Endothelial cell of umbilical vein (primary cell): Measurements from ENCODE around the gene COPS9. TPM values are rescaled to one million over a fixed set of nuclear protein-coding genes. Genes with fewer than 3 reads are reported as not detected.

Experiments
- Bru-seq: library from RNA; stranded (reverse); fragments of 400-500 nt; gene quantifications from one replicate; lab custom pipeline; 2021; lab: Mats Ljungman, UMichigan
- BruChase-seq, 2 experiments: library from RNA; stranded (reverse); fragments of 400-500 nt; gene quantifications; one replicate each; lab custom pipeline; 2021; lab: Mats Ljungman, UMichigan
- BruUV-seq: library from RNA; stranded (reverse); fragments of 400-500 nt; replicated peaks from 2 replicates; lab custom pipeline; 2021; lab: Mats Ljungman, UMichigan
- CTCF ChIA-PET: fragments of 300-600, 350-600 bp; sonication (Branson Sonifier 250); formaldehyde crosslinking; loops from one replicate; lab custom pipeline; 2021; ENCODE audit warnings: antibody characterized with exemption, inconsistent platforms; lab: Charles Lee
- POLR2A ChIA-PET: fragments of 300-600, 350-600 bp; sonication (Branson Sonifier 250); formaldehyde crosslinking; loops from one replicate; lab custom pipeline; 2021; ENCODE audit warnings: antibody characterized with exemption, inconsistent platforms; lab: Charles Lee
- DNase-seq: peaks from one replicate; pipeline ENCODE4 v3.0.0-alpha.2; 2011; ENCODE audit warnings: low read depth, low spot score
- FAIRE-seq: peaks from 2 replicates; lab custom pipeline; 2011; peaks lifted over from hg19 to GRCh38; lab: Jason Lieb, UNC
- H2AFZ ChIP-seq: 2 replicates; pipeline ENCODE4 v1.6.0; 2012; ENCODE audit warnings: low read depth, low read length, control low read depth, inconsistent platforms
- H3K27ac ChIP-seq: 2 replicates; pipeline ENCODE4 v1.5.1; 2011; ENCODE audit warnings: low read depth, mild to moderate bottlenecking, control low read depth, low read length, moderate library complexity; ENCODE audit not compliant: insufficient read depth
- H3K27me3 ChIP-seq, 2 experiments: 2 replicates each; pipeline versions ENCODE4 v1.6.0 to v1.6.1; 2011; ENCODE audit warnings: low read length in 2 of 2, mixed read lengths in 1 of 2; ENCODE audit not compliant: control insufficient read depth in 2 of 2, insufficient read depth in 2 of 2
- H3K36me3 ChIP-seq, 2 experiments: 2 replicates in 1 of 2; 3 replicates in 1 of 2; pipeline ENCODE4 v1.5.1; 2011; ENCODE audit warnings: low read length in 2 of 2, mild to moderate bottlenecking in 1 of 2, moderate library complexity in 1 of 2; ENCODE audit not compliant: control insufficient read depth in 2 of 2, insufficient read depth in 2 of 2; ENCODE audit errors: extremely low read depth in 1 of 2
- H3K4me1 ChIP-seq: 3 replicates; pipeline ENCODE4 v1.5.1; 2011; ENCODE audit warnings: mild to moderate bottlenecking, low read length; ENCODE audit not compliant: control insufficient read depth, insufficient read depth; ENCODE audit errors: extremely low read depth
- H3K4me2 ChIP-seq: 2 replicates; pipeline ENCODE4 v1.6.1; 2011; ENCODE audit warnings: low read length, control low read depth, mixed read lengths; ENCODE audit not compliant: insufficient read depth
- H3K4me3 ChIP-seq, 3 experiments: fragments of 200-600 bp in 1 of 3; sonication (generic), shearing (Covaris generic) in 1 of 3; replicated peaks in 1 of 3; 2 replicates each; pipeline ENCODE4 v1.5.1; 2011 to 2016; ENCODE audit warnings: control low read depth in 3 of 3, low read length in 3 of 3, mild to moderate bottlenecking in 2 of 3, inconsistent platforms in 1 of 3, low read depth in 1 of 3, moderate library complexity in 1 of 3; ENCODE audit not compliant: insufficient read depth in 1 of 3
- H3K79me2 ChIP-seq: 2 replicates; pipeline ENCODE4 v1.6.0; 2012; ENCODE audit warnings: low read length, inconsistent platforms; ENCODE audit not compliant: control insufficient read depth, insufficient read depth
- H3K9ac ChIP-seq: replicated peaks from 2 replicates; pipeline ENCODE3; 2011; ENCODE audit warnings: low read length, control low read depth; ENCODE audit not compliant: insufficient read depth; ENCODE audit errors: extremely low read depth
- H3K9me1 ChIP-seq: replicated peaks from 3 replicates; pipeline ENCODE4 v1.6.0; 2011; ENCODE audit warnings: mild to moderate bottlenecking, low read length; ENCODE audit not compliant: control insufficient read depth, insufficient read depth; ENCODE audit errors: extremely low read depth
- H3K9me3 ChIP-seq: replicated peaks from 2 replicates; pipeline ENCODE4 v1.5.1; 2012; ENCODE audit warnings: low read length, inconsistent platforms; ENCODE audit not compliant: control insufficient read depth, insufficient read depth
- H4K20me1 ChIP-seq: replicated peaks from 2 replicates; pipeline ENCODE3; 2011; ENCODE audit warnings: mild to moderate bottlenecking, low read length; ENCODE audit not compliant: control insufficient read depth, insufficient read depth; ENCODE audit errors: extremely low read depth
- CTCF ChIP-seq, 2 donors: IDR thresholded peaks; 1 replicate in 1 of 2; 2 replicates in 1 of 2; pipeline ENCODE4 v1.5.1; 2011; ENCODE audit warnings: low read length in 2 of 2, mild to moderate bottlenecking in 2 of 2, moderate library complexity in 2 of 2, control low read depth in 1 of 2, inconsistent platforms in 1 of 2, low read depth in 1 of 2; ENCODE audit not compliant: insufficient read depth in 1 of 2; ENCODE audit errors: extremely low read depth in 1 of 2
- EZH2 ChIP-seq: IDR thresholded peaks from 2 replicates; pipeline ENCODE4 v1.6.1; 2012; ENCODE audit warnings: borderline replicate concordance, low read depth, mild to moderate bottlenecking, moderate library complexity, low read length, inconsistent platforms; ENCODE audit not compliant: severe bottlenecking
- GATA2 ChIP-seq: IDR thresholded peaks from 2 replicates; pipeline ENCODE4 v1.7.0; 2011; ENCODE audit warnings: low read depth, mild to moderate bottlenecking, moderate library complexity, mixed read lengths, low read length; ENCODE audit not compliant: insufficient read length, insufficient read depth
- JUN ChIP-seq: IDR thresholded peaks from 2 replicates; pipeline ENCODE4 v1.6.1; 2011; ENCODE audit warnings: borderline replicate concordance, low read depth; ENCODE audit not compliant: insufficient read length, insufficient read depth
- MAX ChIP-seq: IDR thresholded peaks from 2 replicates; pipeline ENCODE4 v1.6.1; 2011; ENCODE audit not compliant: insufficient read depth, insufficient read length
- MYC ChIP-seq: IDR thresholded peaks from one replicate; pipeline ENCODE4 v1.6.1; 2011; ENCODE audit warnings: mild to moderate bottlenecking, low read depth, low read length
- POLR2A ChIP-seq: IDR thresholded peaks from 2 replicates; pipeline ENCODE4 v1.6.1; 2012; ENCODE audit warnings: low read depth, mild to moderate bottlenecking, control low read depth, low read length
- POLR2AphosphoS5 ChIP-seq: IDR thresholded peaks from 2 replicates; pipeline ENCODE4 v1.6.1; 2012; ENCODE audit warnings: low read depth, mild to moderate bottlenecking, control low read depth, low read length, moderate library complexity; ENCODE audit not compliant: insufficient read depth
- dilution Hi-C: fragments of 300-500 bp; cut with MboI; formaldehyde crosslinking; loops from one replicate; pipeline ENCODE4 v1.15.0; 2019; ENCODE audit warnings: low sequenced_read_pairs; ENCODE audit not compliant: extremely low pct_ligation_motif_present
- intact Hi-C: fragments of 100-400 bp; cut with micrococcal nuclease; formaldehyde crosslinking; loops from one replicate; pipeline ENCODE4 v1.10.0; 2022
- long read RNA-seq: library from polyadenylated mRNA; stranded (forward); transcript quantifications from one replicate; pipeline ENCODE4 v2.0.0, GENCODE V29; 2021
- polyA minus RNA-seq, 3 experiments: library from RNA; depleted of rRNA, polyadenylated mRNA; stranded (reverse); fragments of >200 nt; gene quantifications; 1 replicate in 1 of 3; 2 replicates in 2 of 3; pipeline ENCODE4 v1.2.3, GENCODE V29; 2011
- polyA plus RNA-seq, 4 experiments: library from polyadenylated mRNA; depleted of rRNA in 3 of 4; stranded (reverse) in 3 of 4; unstranded in 1 of 4; fragments of >200 nt; gene quantifications; 2 replicates each; pipeline versions ENCODE4 v1.2.1 to v1.2.3, GENCODE V29; 2011 to 2012; ENCODE audit warnings: missing spikeins in 1 of 4
- total RNA-seq: library from RNA; stranded (reverse); gene quantifications from 2 replicates; pipeline ENCODE4 v1.2.3, GENCODE V29; 2021

COPS9 gene
- total RNA-seq = 189 and 196 TPM in 2 replicates
- 361 and 398 TPM in 2 replicates for polyA plus RNA-seq
- 446 and 462 TPM in 2 replicates for polyA plus RNA-seq (2011; cell fraction: cytosol; rRNA removed)
- polyA plus RNA-seq (2011; cell fraction: nucleus; rRNA removed) = 102 and 132 TPM in 2 replicates
- polyA plus RNA-seq (2012) = 407 and 409 TPM in 2 replicates
- 35.3 and 41.9 TPM in 2 replicates for polyA minus RNA-seq
- 25.2 TPM for polyA minus RNA-seq (2011; cell fraction: cytosol; rRNA and poly(A)+ RNA removed)
- 8.5 and 13.5 TPM in 2 replicates for polyA minus RNA-seq (2011; cell fraction: nucleus; rRNA and poly(A)+ RNA removed)
- percentile 66 among the genes with signal in this experiment for Bru-seq, nascent RNA
- percentile 76 among the genes with signal in this experiment for BruChase-seq, experiment 1, labeled RNA remaining after a 6-hour chase
- percentile 61 among the genes with signal in this experiment for BruChase-seq, experiment 2, labeled RNA remaining after a 2-hour chase
- long read RNA-seq, transcript COPS9-205 (3 exons, 418 nt) = major isoform, 300 of 312 reads
- long read RNA-seq, partial matches to known transcripts = 0 of 312 reads
- long read RNA-seq, other reads (novel, unspliced or antisense) = 4 of 312 reads

- Histone ChIP-seq H3K9me3 (no peaks in the 10 kb centered on the region), H2AFZ (peak within 1 kb of the TSS; percentile 98), H3K4me2 (peak within 1 kb of the TSS; percentile 91), H4K20me1 (no peaks in the 10 kb centered on the region), H3K27me3 (no peaks in the 10 kb centered on the region), H3K4me1 (peaks cover 9% of the 10 kb centered on the region), H3K9me1 (no peaks in the 10 kb centered on the region), H3K4me3 (peak within 1 kb of the TSS; percentile 55 to 71 (median 59)), H3K9ac (peak within 1 kb of the TSS; percentile 94), H3K27ac (peak within 1 kb of the TSS; percentile 58), H3K79me2 (peaks cover 23% of the 10 kb centered on the region), H3K36me3 (peaks cover 5 to 11% of the 10 kb centered on the region in 2 experiments)
- no TSS peak for BruUV-seq
- CTCF ChIA-PET = interaction anchor here (0.6 kb wide), 1 partner anchor 8 kb away, joined by 3 read pairs; no protein-coding TSS in a partner anchor
- TF ChIP-seq MYC = no peak
- peak; percentile 93 for TF ChIP-seq POLR2AphosphoS5
- peak; percentile 72 for TF ChIP-seq POLR2A
- TF ChIP-seq MAX = peak; percentile 24
- POLR2A ChIA-PET = no interaction called here
- intact Hi-C loops (loop anchor here (1.0 to 5.0 kb wide), 2 partner anchors 111 to 734 kb away; partner anchors contain the start of genes HDAC4 and NDUFA10), dilution Hi-C loops (no loop called here)
- DNase-seq = peak; percentile 85
- FAIRE-seq = peak; percentile 83
Measured at GRCh38 chr2:240136013-240136670, at the start of gene COPS9. Gene COPS9, minus strand, starts transcription at chr2:240136305. Its CDS starts 21 bp downstream, at chr2:240136284.

- TF ChIP-seq MAX (no peak), POLR2AphosphoS5 (no peak), MYC (no peak), CTCF (IDR thresholded peaks at IDR 0.05; ENCODE audit: extremely low read depth in 1 of 2, insufficient read depth in 1 of 2, low read depth in 1 of 2, low read length in 2 of 2) (no peak), GATA2 (no peak), POLR2A (no peak), EZH2 (no peak), JUN (no peak)
- intact Hi-C loops = no loop called here
- POLR2A ChIA-PET = no interaction called here
Measured at GRCh38 chr2:240184656-240185055, 48.6 kb upstream of the COPS9 start.

More at GRCh38 chr2:240184656-240185055, 48.6 kb upstream of the COPS9 start:
- DNase-seq (no peak), FAIRE-seq (no peak)
- no peaks in the 10 kb centered on the region for H3K4me1 ChIP-seq
- H3K79me2 ChIP-seq = no peaks in the 10 kb centered on the region
- no peaks in the 10 kb centered on the region for H3K27me3 ChIP-seq
- H3K4me2 ChIP-seq = no peak overlapping the region
- H3K36me3 ChIP-seq = no peaks in the 10 kb centered on the region
- H3K9ac ChIP-seq = no peak overlapping the region
- H3K27ac ChIP-seq = no peak overlapping the region
- dilution Hi-C loops = no loop called here
- no peaks in the 10 kb centered on the region for H4K20me1 ChIP-seq
- no peak overlapping the region for H3K4me3 ChIP-seq
- no peak overlapping the region for H2AFZ ChIP-seq
- no peaks in the 10 kb centered on the region for H3K9me1 ChIP-seq
- BruUV-seq = no TSS peak
- CTCF ChIA-PET = no interaction called here
- H3K9me3 ChIP-seq = no peaks in the 10 kb centered on the region
